ENCODE results near the gene KATNB1.
"Not testable (repeated sequence)": the region's sequence is repeated elsewhere in the genome, so short reads cannot be mapped to it uniquely, and the experiment has no call there.

DNA sequence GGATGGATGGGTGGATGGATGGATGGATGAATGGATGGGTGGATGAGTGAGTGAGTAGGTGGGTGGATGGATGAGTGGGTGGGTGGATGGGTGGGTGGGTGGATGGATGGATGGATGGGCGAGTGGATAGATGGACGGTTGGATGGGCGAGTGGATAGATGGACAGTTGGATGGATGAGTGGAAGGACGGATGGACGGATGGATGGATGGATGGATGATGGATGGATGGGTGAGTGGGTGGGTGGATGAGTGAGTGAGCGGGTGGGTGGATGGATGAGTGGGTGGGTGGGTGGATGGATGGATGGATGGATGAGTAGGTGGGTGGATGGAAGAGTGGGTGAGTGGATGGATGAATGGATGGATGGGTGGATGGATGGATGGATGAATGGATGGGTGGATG lies 5.7 kb upstream of the KATNB1 start:
- TF ChIP-seq, protein P1, sequence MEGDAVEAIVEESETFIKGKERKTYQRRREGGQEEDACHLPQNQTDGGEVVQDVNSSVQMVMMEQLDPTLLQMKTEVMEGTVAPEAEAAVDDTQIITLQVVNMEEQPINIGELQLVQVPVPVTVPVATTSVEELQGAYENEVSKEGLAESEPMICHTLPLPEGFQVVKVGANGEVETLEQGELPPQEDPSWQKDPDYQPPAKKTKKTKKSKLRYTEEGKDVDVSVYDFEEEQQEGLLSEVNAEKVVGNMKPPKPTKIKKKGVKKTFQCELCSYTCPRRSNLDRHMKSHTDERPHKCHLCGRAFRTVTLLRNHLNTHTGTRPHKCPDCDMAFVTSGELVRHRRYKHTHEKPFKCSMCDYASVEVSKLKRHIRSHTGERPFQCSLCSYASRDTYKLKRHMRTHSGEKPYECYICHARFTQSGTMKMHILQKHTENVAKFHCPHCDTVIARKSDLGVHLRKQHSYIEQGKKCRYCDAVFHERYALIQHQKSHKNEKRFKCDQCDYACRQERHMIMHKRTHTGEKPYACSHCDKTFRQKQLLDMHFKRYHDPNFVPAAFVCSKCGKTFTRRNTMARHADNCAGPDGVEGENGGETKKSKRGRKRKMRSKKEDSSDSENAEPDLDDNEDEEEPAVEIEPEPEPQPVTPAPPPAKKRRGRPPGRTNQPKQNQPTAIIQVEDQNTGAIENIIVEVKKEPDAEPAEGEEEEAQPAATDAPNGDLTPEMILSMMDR (IDR thresholded peaks at IDR 0.05) = not testable (repeated sequence)
- not testable (repeated sequence) for TF ChIP-seq EZH2, EZH2phosphoT487 (IDR thresholded peaks at IDR 0.05)

Measured in neural progenitor cell (in vitro differentiated cells).